ENCODE measurements around the gene COL27A1.

DNA sequence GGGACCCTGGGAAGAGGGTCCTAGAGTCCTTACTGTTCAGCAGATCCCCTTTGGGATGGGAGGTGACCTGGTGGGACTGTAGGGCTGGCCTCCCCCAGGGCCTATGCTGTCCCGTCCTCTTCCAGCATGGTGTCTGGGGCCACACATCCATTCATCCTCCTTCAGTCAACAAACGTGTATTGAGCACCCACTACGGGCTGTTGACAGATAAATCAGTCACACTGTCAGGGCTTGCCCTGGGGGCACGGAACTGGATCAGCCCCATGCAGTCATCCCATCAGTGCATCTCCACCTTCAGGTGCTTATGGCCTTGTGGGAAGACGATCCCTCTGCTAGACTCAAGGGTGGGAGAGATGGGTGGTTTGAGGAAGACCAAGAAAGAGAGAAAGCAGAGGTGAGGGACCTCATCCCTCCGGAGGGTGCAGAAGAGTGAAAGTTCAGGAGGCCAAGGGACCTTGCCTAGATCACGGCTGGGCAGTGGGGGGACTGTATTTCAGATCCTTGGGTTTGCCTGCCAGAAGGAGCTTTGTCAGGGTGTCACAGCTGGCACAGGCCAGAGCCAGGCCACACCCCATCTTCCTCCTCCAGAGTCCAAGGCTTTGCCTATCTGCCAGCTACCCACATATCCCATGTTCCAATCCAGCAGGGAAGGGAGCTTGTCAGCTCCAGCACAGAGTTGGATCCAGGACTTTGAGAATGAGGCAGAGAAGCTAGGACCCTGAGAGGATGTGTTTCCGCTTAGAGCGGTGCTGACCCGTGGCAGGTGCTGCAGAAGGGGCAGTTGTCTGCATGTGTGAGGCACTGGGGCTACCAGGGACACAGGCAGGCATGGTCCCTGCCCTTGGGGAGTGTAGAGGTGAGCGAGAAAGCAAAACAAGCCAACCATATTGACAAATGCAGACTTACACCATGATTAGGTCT, 30.5 kb downstream of the COL27A1 start:
- no peak for TF ChIP-seq POLR2AphosphoS5 (IDR thresholded peaks at IDR 0.05; ENCODE audit: low read depth, low read length)
- TF ChIP-seq POLR2A (IDR thresholded peaks at IDR 0.05; ENCODE audit: low read depth, low read length), result no peak
- TF ChIP-seq TAF1 (IDR thresholded peaks at IDR 0.05; ENCODE audit: borderline replicate concordance, low read depth, low read length), result no peak

All from GM12892 (cell line).